Colonic mucosa (tissue), 4 donors: ENCODE results near the gene ITGA7. TPM values are rescaled to one million over a fixed set of nuclear protein-coding genes. Genes with fewer than 3 reads are reported as not detected.

Experiments
- DNase-seq: peaks from one replicate; pipeline ENCODE4 v3.0.0-alpha.2; 2020
- H3K27ac ChIP-seq: fragments of 200-600 bp; one replicate; pipeline ENCODE4 v1.8.0; 2021
- H3K27me3 ChIP-seq: fragments of 200-600 bp; one replicate; pipeline ENCODE4 v1.8.0; 2021
- H3K36me3 ChIP-seq: fragments of 200-600 bp; one replicate; pipeline ENCODE4 v1.8.0; 2021
- H3K4me1 ChIP-seq: fragments of 200-600 bp; one replicate; pipeline ENCODE4 v1.8.0; 2021; ENCODE audit warnings: mild to moderate bottlenecking
- H3K4me3 ChIP-seq: fragments of 200-600 bp; one replicate; pipeline ENCODE4 v1.8.0; 2021
- H3K9ac ChIP-seq, 2 donors: one replicate each; pipeline ENCODE4 v1.7.0; 2013; ENCODE audit warnings: control low read depth in 2 of 2, low read depth in 2 of 2, low read length in 2 of 2
- H3K9me3 ChIP-seq: fragments of 200-600 bp; one replicate; pipeline ENCODE4 v1.8.0; 2021
- intact Hi-C: fragments of 100-400 bp; cut with DNase I; formaldehyde crosslinking; loops from one replicate; pipeline ENCODE4 v1.14.1; 2022
- total RNA-seq, 2 donors: library from RNA; stranded (reverse); fragmentation: NEBNext Ultra II Directional in 1 of 2; extraction: Animal tissue kit (Norgen Biotek cat#: 25700) in 1 of 2; gene quantifications; one replicate each; pipeline ENCODE4 v1.2.1, GENCODE V29; 2021
- TF ChIP-seq, protein P1 (sequence below): fragments of 200-600 bp; IDR thresholded peaks from one replicate; pipeline ENCODE4 v1.8.0; 2022; ENCODE audit warnings: antibody characterized with exemption, mild to moderate bottlenecking
- donor health status: healthy.
- donor health status: DM: no; HTN: no; CAD: no.
- donor health status: DM: no; HTN: no; CAD: no.

The ITGA7 gene
- total RNA-seq, 2 donors from 2014 or later: 10.8 to 64.4 TPM

DNA sequence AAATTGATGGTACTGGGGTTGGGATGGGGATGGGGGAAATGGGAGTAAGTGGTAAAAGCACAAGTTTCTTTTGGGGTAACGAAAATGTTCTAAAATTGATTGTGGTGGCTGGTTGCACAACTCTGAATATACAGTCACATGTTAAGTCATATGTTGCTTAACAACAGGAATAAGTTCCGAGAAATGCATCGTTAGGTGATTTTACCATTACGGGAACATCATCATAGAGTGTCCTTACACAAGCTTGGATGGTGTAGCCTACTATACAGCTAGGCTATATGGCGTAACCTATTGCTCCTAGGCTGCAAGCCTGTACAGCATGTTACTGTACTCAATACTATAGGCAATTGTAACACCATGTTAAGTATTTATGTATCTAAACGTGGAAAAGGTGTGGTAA is 31.0 kb downstream of the ITGA7 start:
- H3K9me3 ChIP-seq: no peaks in the 10 kb centered on the region
- intact Hi-C loops: no loop called here

GRCh38 chr12:55675666-55676065 is 32.0 kb downstream of the ITGA7 start:
- TF ChIP-seq, protein P1, sequence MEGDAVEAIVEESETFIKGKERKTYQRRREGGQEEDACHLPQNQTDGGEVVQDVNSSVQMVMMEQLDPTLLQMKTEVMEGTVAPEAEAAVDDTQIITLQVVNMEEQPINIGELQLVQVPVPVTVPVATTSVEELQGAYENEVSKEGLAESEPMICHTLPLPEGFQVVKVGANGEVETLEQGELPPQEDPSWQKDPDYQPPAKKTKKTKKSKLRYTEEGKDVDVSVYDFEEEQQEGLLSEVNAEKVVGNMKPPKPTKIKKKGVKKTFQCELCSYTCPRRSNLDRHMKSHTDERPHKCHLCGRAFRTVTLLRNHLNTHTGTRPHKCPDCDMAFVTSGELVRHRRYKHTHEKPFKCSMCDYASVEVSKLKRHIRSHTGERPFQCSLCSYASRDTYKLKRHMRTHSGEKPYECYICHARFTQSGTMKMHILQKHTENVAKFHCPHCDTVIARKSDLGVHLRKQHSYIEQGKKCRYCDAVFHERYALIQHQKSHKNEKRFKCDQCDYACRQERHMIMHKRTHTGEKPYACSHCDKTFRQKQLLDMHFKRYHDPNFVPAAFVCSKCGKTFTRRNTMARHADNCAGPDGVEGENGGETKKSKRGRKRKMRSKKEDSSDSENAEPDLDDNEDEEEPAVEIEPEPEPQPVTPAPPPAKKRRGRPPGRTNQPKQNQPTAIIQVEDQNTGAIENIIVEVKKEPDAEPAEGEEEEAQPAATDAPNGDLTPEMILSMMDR: no peak
- no peaks in the 10 kb centered on the region for H3K4me1 ChIP-seq
- H3K9me3 ChIP-seq: no peaks in the 10 kb centered on the region
- intact Hi-C loops: no loop called here
- no peaks in the 10 kb centered on the region for H3K27me3 ChIP-seq
- H3K27ac ChIP-seq: no peak overlapping the region
- no peak overlapping the region for H3K4me3 ChIP-seq
- no peak overlapping the region for H3K9ac ChIP-seq
- no peaks in the 10 kb centered on the region for H3K36me3 ChIP-seq
- peak; percentile 56 for DNase-seq

More for the DNA sequence above, 31.0 kb downstream of the ITGA7 start:
- TF ChIP-seq, protein P1: no peak
- no peaks in the 10 kb centered on the region for H3K36me3 ChIP-seq
- no peak overlapping the region for H3K4me3 ChIP-seq
- DNase-seq: no peak
- H3K4me1 ChIP-seq: no peaks in the 10 kb centered on the region
- no peak overlapping the region for H3K27ac ChIP-seq
- H3K27me3 ChIP-seq: no peaks in the 10 kb centered on the region
- no peak overlapping the region for H3K9ac ChIP-seq

GRCh38 chr12:55673638-55674037 is 34.1 kb downstream of the ITGA7 start:
- Histone ChIP-seq H3K9me3 (no peaks in the 10 kb centered on the region), H3K4me3 (no peak overlapping the region), H3K36me3 (no peaks in the 10 kb centered on the region), H3K27me3 (no peaks in the 10 kb centered on the region), H3K27ac (peak overlapping the region; percentile 39), H3K4me1 (no peaks in the 10 kb centered on the region), H3K9ac (peak overlapping the region in 1 of 2 donors; percentile 55)
- TF ChIP-seq, protein P1: no peak
- intact Hi-C loops: no loop called here
- no peak for DNase-seq

DNA sequence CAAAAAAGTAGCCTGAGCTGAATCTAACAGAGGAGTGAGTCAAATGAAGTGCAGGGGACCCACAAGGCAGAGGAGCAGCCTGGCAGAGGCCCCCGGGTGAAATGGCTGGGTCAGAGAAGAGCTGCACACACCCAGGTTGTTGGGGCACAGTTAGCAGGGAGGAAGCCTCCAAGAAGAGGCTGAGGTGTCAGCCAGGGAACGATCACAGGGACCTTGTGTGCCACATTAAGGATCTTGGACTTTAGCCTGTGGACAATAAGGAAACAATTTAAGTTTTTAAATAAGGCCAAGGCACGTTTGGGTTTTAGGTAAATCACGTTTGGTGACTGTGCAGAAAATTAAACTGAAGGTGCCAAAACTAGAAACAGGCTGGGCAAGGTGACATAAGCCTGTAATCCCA is 36.0 kb downstream of the ITGA7 start:
- TF ChIP-seq, protein P1: no peak
- H3K27me3 ChIP-seq: no peaks in the 10 kb centered on the region
- H3K4me1 ChIP-seq: no peaks in the 10 kb centered on the region
- peak overlapping the region; percentile 34 for H3K27ac ChIP-seq
- H3K9ac ChIP-seq: peak overlapping the region in 1 of 2 donors; percentile 34
- H3K36me3 ChIP-seq: no peaks in the 10 kb centered on the region
- DNase-seq: peak; percentile 65
- H3K4me3 ChIP-seq: no peak overlapping the region
- H3K9me3 ChIP-seq: no peaks in the 10 kb centered on the region
- intact Hi-C loops: no loop called here

DNA sequence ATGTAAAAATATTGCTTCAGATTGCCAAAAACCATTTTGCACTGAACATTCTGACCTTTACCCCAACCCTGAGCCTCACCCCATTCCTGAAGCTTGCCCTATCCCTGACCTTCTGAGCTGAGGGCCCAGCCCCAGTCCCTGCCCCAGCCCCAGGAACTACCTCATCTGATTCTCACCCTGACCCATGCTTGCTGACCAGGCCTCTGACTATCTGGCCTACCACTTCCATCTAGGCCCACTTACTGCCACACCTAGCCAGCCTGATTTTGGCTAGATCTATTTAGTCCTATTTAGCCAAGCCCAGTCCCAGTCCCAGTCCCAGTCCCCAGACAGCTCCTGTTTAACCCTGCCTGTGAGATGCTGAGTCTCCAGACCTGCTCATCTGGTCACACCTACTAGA is 37.4 kb downstream of the ITGA7 start:
- H3K4me1 ChIP-seq: no peaks in the 10 kb centered on the region
- H3K27ac ChIP-seq: no peak overlapping the region
- H3K9me3 ChIP-seq: no peaks in the 10 kb centered on the region
- no peaks in the 10 kb centered on the region for H3K27me3 ChIP-seq
- intact Hi-C loops: no loop called here
- peak; percentile 51 for DNase-seq
- H3K4me3 ChIP-seq: no peak overlapping the region
- TF ChIP-seq, protein P1: no peak
- H3K9ac ChIP-seq: peak overlapping the region in 1 of 2 donors; percentile 27
- no peaks in the 10 kb centered on the region for H3K36me3 ChIP-seq
